ENCODE measurements around the gene GRAP.
"Not testable (repeated sequence)": the region's sequence is repeated elsewhere in the genome, so short reads cannot be mapped to it uniquely, and the experiment has no call there.

- peak; percentile 29 for TF ChIP-seq CTCF (IDR thresholded peaks at IDR 0.05; ENCODE audit: low read depth, low read length)
- TF ChIP-seq POLR2A (IDR thresholded peaks at IDR 0.05; ENCODE audit: extremely low read depth, insufficient read length) = not testable (repeated sequence)
Observed at GRCh38 chr17:19031729-19032128, 15.0 kb downstream of the GRAP start.
